Measurements from ENCODE around the gene RAG1. TPM values are rescaled to one million over a fixed set of nuclear protein-coding genes. Genes with fewer than 3 reads are reported as not detected.

The RAG1 gene
- total and polyA plus RNA-seq, 2 of the 8 experiments (the other 6 are each of a cell fraction or from before 2014, with no cell fraction given), result 0.14 to 0.58 TPM

DNA sequence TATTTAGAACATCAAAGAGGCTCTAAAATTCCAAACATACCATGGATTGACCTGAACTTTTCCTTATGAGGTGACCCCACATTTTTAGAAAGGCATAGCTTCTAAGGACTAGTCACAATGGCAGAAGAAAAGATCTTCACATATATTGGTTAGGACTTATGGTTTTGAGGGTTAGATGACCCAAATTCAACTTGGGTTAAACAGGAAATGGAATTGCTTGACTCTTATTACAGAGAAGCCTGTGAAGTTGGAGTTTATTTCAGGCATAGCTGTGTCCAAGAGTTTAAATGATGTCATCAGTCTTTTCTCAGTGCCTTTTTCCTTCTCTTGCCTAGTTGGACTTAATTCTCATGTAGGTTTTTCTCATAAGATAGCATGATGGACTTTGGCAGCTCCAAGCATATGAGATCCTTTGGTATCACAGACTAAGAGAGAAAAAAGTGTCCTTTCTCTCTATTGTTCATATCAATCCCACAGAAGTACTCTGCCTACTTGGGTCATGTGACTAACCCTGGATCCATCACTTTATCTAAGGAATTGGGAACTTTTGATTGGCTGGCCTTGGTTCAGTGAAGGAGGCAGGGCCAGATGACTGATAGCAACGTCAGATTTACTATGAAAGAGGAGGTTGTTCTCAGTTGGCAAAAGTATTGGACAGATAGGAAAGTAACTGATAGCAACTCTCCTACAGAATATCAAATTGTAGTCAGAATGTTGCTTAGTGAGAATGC lies 17.3 kb upstream of the RAG1 start (continued):
- TF ChIP-seq, protein P1, sequence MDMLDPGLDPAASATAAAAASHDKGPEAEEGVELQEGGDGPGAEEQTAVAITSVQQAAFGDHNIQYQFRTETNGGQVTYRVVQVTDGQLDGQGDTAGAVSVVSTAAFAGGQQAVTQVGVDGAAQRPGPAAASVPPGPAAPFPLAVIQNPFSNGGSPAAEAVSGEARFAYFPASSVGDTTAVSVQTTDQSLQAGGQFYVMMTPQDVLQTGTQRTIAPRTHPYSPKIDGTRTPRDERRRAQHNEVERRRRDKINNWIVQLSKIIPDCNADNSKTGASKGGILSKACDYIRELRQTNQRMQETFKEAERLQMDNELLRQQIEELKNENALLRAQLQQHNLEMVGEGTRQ (IDR thresholded peaks at IDR 0.05; ENCODE audit: low read length), result no peak
- TF ChIP-seq EGR1 (IDR thresholded peaks at IDR 0.05; ENCODE audit: borderline replicate concordance, low read depth, low read length), result no peak
